H9 (cell line): ENCODE measurements around the gene PCBP1. TPM values are rescaled to one million over a fixed set of nuclear protein-coding genes. Genes with fewer than 3 reads are reported as not detected.
A peak's percentile ranks its signal among the peaks of the same experiment; 100 is the strongest.

Source experiments
- DNase-seq: peaks from one replicate; pipeline ENCODE4 v3.0.0-alpha.2; 2017
- H2AFZ ChIP-seq: one replicate; pipeline ENCODE4 v1.6.1; 2013; ENCODE audit warnings: mild to moderate bottlenecking, low read length, control low read depth, moderate library complexity
- H2AK5ac ChIP-seq: 2 replicates; pipeline ENCODE4 v1.6.1; 2013; ENCODE audit warnings: low read length, control low read depth, mixed read lengths; ENCODE audit not compliant: insufficient read length
- H2BK120ac ChIP-seq: one replicate; pipeline ENCODE4 v1.6.1; 2013; ENCODE audit warnings: low read depth, mild to moderate bottlenecking, low read length, control low read depth, inconsistent platforms; ENCODE audit not compliant: poor library complexity, severe bottlenecking
- H2BK12ac ChIP-seq: 2 replicates; pipeline ENCODE4 v1.6.1; 2013; ENCODE audit warnings: low read length, control low read depth, mixed read lengths, low read depth; ENCODE audit not compliant: insufficient read length
- H2BK15ac ChIP-seq: 2 replicates; pipeline ENCODE4 v1.6.1; 2013; ENCODE audit warnings: low read depth, low read length, control low read depth
- H2BK20ac ChIP-seq: one replicate; pipeline ENCODE4 v1.6.1; 2013; ENCODE audit warnings: low read depth, mild to moderate bottlenecking, low read length, control low read depth, inconsistent platforms; ENCODE audit not compliant: poor library complexity, severe bottlenecking
- H2BK5ac ChIP-seq: 2 replicates; pipeline ENCODE4 v1.6.1; 2013; ENCODE audit warnings: low read length, control low read depth, mixed read lengths; ENCODE audit not compliant: insufficient read length
- H3K14ac ChIP-seq: 2 replicates; pipeline ENCODE4 v1.6.1; 2013; ENCODE audit warnings: low read length, control low read depth; ENCODE audit not compliant: insufficient read depth
- H3K18ac ChIP-seq: 2 replicates; pipeline ENCODE4 v1.6.1; 2013; ENCODE audit warnings: low read depth, mild to moderate bottlenecking, mixed read lengths, low read length, control low read depth; ENCODE audit not compliant: insufficient read length
- H3K23ac ChIP-seq: 2 replicates; pipeline ENCODE4 v1.6.1; 2013; ENCODE audit warnings: low read length, control low read depth, mixed read lengths, low read depth; ENCODE audit not compliant: insufficient read length
- H3K23me2 ChIP-seq: 2 replicates; pipeline ENCODE4 v1.6.1; 2013; ENCODE audit warnings: low read depth, mild to moderate bottlenecking, mixed read lengths, low read length, control low read depth; ENCODE audit not compliant: insufficient read length, poor library complexity, severe bottlenecking
- H3K27ac ChIP-seq: 2 replicates; pipeline ENCODE4 v1.5.1; 2013; ENCODE audit warnings: low read length, control low read depth, mixed read lengths, low read depth; ENCODE audit not compliant: insufficient read length
- H3K27me3 ChIP-seq: 2 replicates; pipeline ENCODE4 v1.6.1; 2013; ENCODE audit warnings: low read length, control low read depth, inconsistent platforms; ENCODE audit not compliant: insufficient read depth
- H3K4ac ChIP-seq: 2 replicates; pipeline ENCODE4 v1.6.1; 2013; ENCODE audit warnings: low read depth, mild to moderate bottlenecking, control low read depth, inconsistent platforms, low read length, moderate library complexity
- H3K4me1 ChIP-seq: 2 replicates; pipeline ENCODE4 v1.6.1; 2013; ENCODE audit warnings: low read length, control low read depth, inconsistent platforms; ENCODE audit not compliant: insufficient read depth
- H3K4me2 ChIP-seq: 2 replicates; pipeline ENCODE4 v1.6.1; 2013; ENCODE audit warnings: low read length, control low read depth, mixed read lengths; ENCODE audit not compliant: insufficient read length, insufficient read depth
- H3K56ac ChIP-seq: 2 replicates; pipeline ENCODE4 v1.6.1; 2013; ENCODE audit warnings: low read depth, mild to moderate bottlenecking, mixed read lengths, low read length, control low read depth; ENCODE audit not compliant: insufficient read length
- H3K79me1 ChIP-seq: 2 replicates; pipeline ENCODE4 v1.6.1; 2013; ENCODE audit warnings: low read depth, mild to moderate bottlenecking, moderate library complexity, low read length, control low read depth, inconsistent platforms; ENCODE audit not compliant: insufficient read depth, poor library complexity, severe bottlenecking
- H3K79me2 ChIP-seq: 2 replicates; pipeline ENCODE4 v1.6.1; 2013; ENCODE audit warnings: low read length, control low read depth, inconsistent platforms; ENCODE audit not compliant: insufficient read depth
- H3K9ac ChIP-seq: 2 replicates; pipeline ENCODE4 v1.6.1; 2013; ENCODE audit warnings: low read length, control low read depth, mixed read lengths; ENCODE audit not compliant: insufficient read length; ENCODE audit errors: extremely low read depth
- H3K9me3 ChIP-seq: one replicate; pipeline ENCODE4 v1.6.1; 2013; ENCODE audit warnings: low read depth, low read length, inconsistent platforms; ENCODE audit not compliant: control insufficient read depth
- H3T11ph ChIP-seq: one replicate; pipeline ENCODE4 v1.6.1; 2013; ENCODE audit warnings: mild to moderate bottlenecking, low read length, control low read depth, inconsistent platforms
- H4K20me1 ChIP-seq: one replicate; pipeline ENCODE4 v1.6.1; 2013; ENCODE audit not compliant: control insufficient read depth, insufficient read length, insufficient read depth
- H4K5ac ChIP-seq: 2 replicates; pipeline ENCODE4 v1.6.1; 2013; ENCODE audit warnings: low read depth, mild to moderate bottlenecking, mixed read lengths, low read length, control low read depth; ENCODE audit not compliant: insufficient read length
- H4K8ac ChIP-seq: replicated peaks from 2 replicates; pipeline ENCODE4 v1.6.1; 2013; ENCODE audit warnings: low read length, control low read depth, mixed read lengths, low read depth; ENCODE audit not compliant: insufficient read length
- H4K91ac ChIP-seq: 2 replicates; pipeline ENCODE4 v1.6.1; 2013; ENCODE audit warnings: low read depth, mild to moderate bottlenecking, moderate library complexity, mixed read lengths, low read length, control low read depth; ENCODE audit not compliant: insufficient read length
- H3K27ac Mint-ChIP-seq, 3 experiments: 2 replicates in 2 of 3; 3 replicates in 1 of 3; pipeline ENCODE4 v1.8.0; 2020 to 2021; ENCODE audit warnings: mixed read lengths in 3 of 3, mild to moderate bottlenecking in 1 of 3, moderate library complexity in 1 of 3
- H3K27me3 Mint-ChIP-seq: 2 replicates; pipeline ENCODE4 v1.8.0; 2021; ENCODE audit warnings: low read depth, mild to moderate bottlenecking, moderate library complexity, mixed read lengths
- H3K36me3 Mint-ChIP-seq, 3 experiments: 2 replicates in 2 of 3; 3 replicates in 1 of 3; pipeline ENCODE4 v1.8.0; 2020 to 2021; ENCODE audit warnings: low read depth in 3 of 3, mixed read lengths in 3 of 3; ENCODE audit not compliant: insufficient read depth in 1 of 3
- H3K4me1 Mint-ChIP-seq, 2 experiments: 2 replicates each; pipeline ENCODE4 v1.8.0; 2020; ENCODE audit warnings: mixed read lengths in 2 of 2
- H3K4me3 Mint-ChIP-seq, 2 experiments: 2 replicates in 1 of 2; 3 replicates in 1 of 2; pipeline ENCODE4 v1.8.0; 2020 to 2021; ENCODE audit warnings: mild to moderate bottlenecking in 2 of 2, mixed read lengths in 2 of 2, moderate library complexity in 1 of 2
- H3K9me3 Mint-ChIP-seq, 2 experiments: 2 replicates in 1 of 2; 3 replicates in 1 of 2; pipeline ENCODE4 v1.8.0; 2020; ENCODE audit warnings: mild to moderate bottlenecking in 2 of 2, mixed read lengths in 2 of 2, moderate library complexity in 1 of 2
- CTCF ChIP-seq: fragments of 200-600 bp; sonication (generic); conservative IDR thresholded peaks from 3 replicates; pipeline ENCODE4 v1.8.0; 2021; ENCODE audit warnings: antibody characterized with exemption, mild to moderate bottlenecking
- WGBS: extraction: QIAGEN DNeasy Blood & Tissue Kit; methylation state at CpG from one replicate; pipeline ENCODE4 v1.1.7; 2013; ENCODE audit warnings: missing lambda C conversion rate, low lambda C conversion rate, mixed read lengths; ENCODE audit not compliant: insufficient read length; ENCODE audit errors: extremely low coverage; 5-methylcytosine and 5-hydroxymethylcytosine counted together
- total RNA-seq: library from RNA; stranded (reverse); gene quantifications from 2 replicates; pipeline ENCODE4 v1.2.1, GENCODE V29; 2021

PCBP1 gene
- total RNA-seq, 1 experiment from 2014 or later, result 457 TPM

- Histone ChIP-seq H2BK15ac (no peak overlapping the region), H4K91ac (no peak overlapping the region), H2BK12ac (no peak overlapping the region), H2AK5ac (no peak overlapping the region), H3K27ac (no peak overlapping the region), H3K56ac (no peak overlapping the region), H3K79me2 (no peaks in the 10 kb centered on the region), H3K9ac (no peak overlapping the region), H3K14ac (no peak overlapping the region), H3K23me2 (no peaks in the 10 kb centered on the region), H2BK120ac (no peak overlapping the region), H4K5ac (no peak overlapping the region), H3K18ac (no peak overlapping the region), H2AFZ (no peak overlapping the region), H2BK20ac (no peak overlapping the region), H4K8ac (no peak overlapping the region), H3K79me1 (no peaks in the 10 kb centered on the region), H3K23ac (no peak overlapping the region), H3K9me3 (no peaks in the 10 kb centered on the region), H3K4ac (no peak overlapping the region), H2BK5ac (no peak overlapping the region), H3K27me3 (no peaks in the 10 kb centered on the region), H3T11ph (no peak overlapping the region), H3K4me2 (no peak overlapping the region), H4K20me1 (no peaks in the 10 kb centered on the region), H3K4me1 (peaks cover 10% of the 10 kb centered on the region; the same call in 1 of the 2 replicates)
- WGBS, result no CpG with 5 or more reads among the region's 6 CpGs
- Mint-ChIP-seq H3K27ac (peak overlapping the region; percentile 72 to 91 (median 81); a peak in 6 of 7 replicates), H3K9me3 (no peaks in the 10 kb centered on the region; a peak in 2 of 5 replicates), H3K27me3 (no peaks in the 10 kb centered on the region), H3K4me3 (no peak overlapping the region), H3K4me1 (peaks cover 45 to 67% of the 10 kb centered on the region in 2 experiments), H3K36me3 (no peaks in the 10 kb centered on the region; a peak in 2 of 7 replicates)
- no peak for TF ChIP-seq CTCF
- DNase-seq, result no peak
Measured at GRCh38 chr2:70121627-70122372, 34.5 kb downstream of the PCBP1 start.
